K562 (cell line): Measurements from ENCODE around the gene FOXO4. TPM values are rescaled to one million over a fixed set of nuclear protein-coding genes. Genes with fewer than 3 reads are reported as not detected.

Experiments
- AFF4 ChIP-seq: sonication (generic); formaldehyde crosslinking; IDR thresholded peaks from 2 replicates; pipeline ENCODE4 v1.8.0; 2023; ENCODE audit warnings: mild to moderate bottlenecking, missing genetic modification reagents
- ARID2 ChIP-seq: fragments of 450-650 bp; IDR thresholded peaks from 2 replicates; pipeline ENCODE4 v1.6.1; 2017; ENCODE audit warnings: antibody characterized with exemption, mild to moderate bottlenecking
- CTBP1 ChIP-seq: fragments of 450-650 bp; IDR thresholded peaks from 2 replicates; pipeline ENCODE4 v1.6.1; 2016; ENCODE audit warnings: borderline replicate concordance
- MYNN ChIP-seq, 2 experiments: sonication (generic); formaldehyde crosslinking in 1 of 2; IDR thresholded peaks; 2 replicates each; pipeline versions ENCODE4 v1.5.0 to v1.6.1; 2016 to 2020; ENCODE audit warnings: antibody characterized with exemption in 1 of 2, missing genetic modification reagents in 1 of 2
- NUFIP1 ChIP-seq: fragments of 450-650 bp; IDR thresholded peaks from 2 replicates; pipeline ENCODE4 v1.6.1; 2018; ENCODE audit not compliant: partially characterized antibody
- PML ChIP-seq: IDR thresholded peaks from 2 replicates; pipeline ENCODE4 v1.6.1; 2012; ENCODE audit warnings: low read length, inconsistent platforms
- RBM22 ChIP-seq: fragments of 200-400 bp; formaldehyde crosslinking; IDR thresholded peaks from 2 replicates; pipeline ENCODE4 v1.6.1; 2018; ENCODE audit warnings: low read length, low read depth; ENCODE audit not compliant: poor library complexity, severe bottlenecking
- SREBF2 ChIP-seq: sonication (generic); formaldehyde crosslinking; IDR thresholded peaks from 2 replicates; pipeline ENCODE4 v1.4.0; 2020; ENCODE audit warnings: mild to moderate bottlenecking, missing genetic modification reagents
- ZNF23 ChIP-seq: fragments of 250-450 bp; sonication (Bioruptor Pico); IDR thresholded peaks from 2 replicates; pipeline ENCODE4 v1.4.0; 2020; ENCODE audit warnings: mild to moderate bottlenecking
- ZNF263 ChIP-seq: sonication (generic); formaldehyde crosslinking; IDR thresholded peaks from 2 replicates; pipeline ENCODE4 v1.8.0; 2022; ENCODE audit warnings: mild to moderate bottlenecking, missing genetic modification reagents, borderline replicate concordance
- ZSCAN29 ChIP-seq: fragments of 450-650 bp; IDR thresholded peaks from 2 replicates; pipeline ENCODE4 v1.6.1; 2017
- polyA plus RNA-seq, 8 experiments: library from polyadenylated mRNA; depleted of rRNA in 4 of 8; stranded (reverse) in 5 of 8; unstranded in 3 of 8; fragments of >200 nt; fragmentation: Nextera tagmentation in 2 of 8; fragmentation: Illumina TruSeq in 1 of 8; extraction: Ambion mirVana in 2 of 8; extraction: Trizol in 1 of 8; gene quantifications; 2 replicates each; pipeline versions ENCODE4 v1.2.1 to v1.2.3, GENCODE V29; 2011 to 2014; ENCODE audit warnings: inconsistent platforms in 1 of 8, missing spikeins in 1 of 8
- total RNA-seq, 7 experiments: library from RNA; depleted of rRNA in 6 of 7; stranded (reverse); fragments of >200 nt in 6 of 7; fragmentation: Illumina TruSeq in 2 of 7; extraction: Trizol in 2 of 7; gene quantifications; 2 replicates each; pipeline versions ENCODE4 v1.2.1 to v1.2.3, GENCODE V29; 2011 to 2021; ENCODE audit warnings: low replicate concordance in 1 of 7
- TF ChIP-seq, protein P1 (sequence below), 2 experiments: fragments of 450-650 bp in 1 of 2; sonication (generic) in 1 of 2; formaldehyde crosslinking in 1 of 2; IDR thresholded peaks in 1 of 2; conservative IDR thresholded peaks in 1 of 2; 2 replicates each; pipeline versions ENCODE4 v1.6.1 to v1.8.1; 2016 to 2023; ENCODE audit warnings: mild to moderate bottlenecking in 2 of 2, moderate library complexity in 2 of 2, inconsistent platforms in 1 of 2, missing genetic modification reagents in 1 of 2
- TF ChIP-seq, protein P2 (sequence below): fragments of 250-450 bp; sonication (Bioruptor Pico); IDR thresholded peaks from 2 replicates; pipeline ENCODE4 v1.8.0; 2022; ENCODE audit warnings: inconsistent platforms

Gene FOXO4
- total and polyA plus RNA-seq, 9 of the 15 experiments (the other 6 are each of a cell fraction or from before 2014, with no cell fraction given), result 0.13 to 26.6 (median 8.5) TPM

GRCh38 chrX:71068044-71068918 is 27.4 kb upstream of the FOXO4 start, which contains the start of gene SNX12 (continued):
- TF ChIP-seq, protein P1, sequence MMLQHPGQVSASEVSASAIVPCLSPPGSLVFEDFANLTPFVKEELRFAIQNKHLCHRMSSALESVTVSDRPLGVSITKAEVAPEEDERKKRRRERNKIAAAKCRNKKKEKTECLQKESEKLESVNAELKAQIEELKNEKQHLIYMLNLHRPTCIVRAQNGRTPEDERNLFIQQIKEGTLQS (IDR thresholded peaks at IDR 0.05), result peak; percentile 76
- TF ChIP-seq, protein P1 (CRISPR knock-in tag; conservative IDR thresholded peaks at IDR 0.05), result no peak
- TF ChIP-seq ZNF23 (no peak), ARID2 (no peak), RBM22 (no peak), PML (no peak), CTBP1 (peak; percentile 71), NUFIP1 (no peak), AFF4 (CRISPR knock-in tag) (no peak), ZSCAN29 (no peak), MYNN (IDR thresholded peaks at IDR 0.05) (no peak), MYNN (CRISPR knock-in tag; IDR thresholded peaks at IDR 0.05) (no peak), ZNF263 (CRISPR knock-in tag) (peak; percentile 91), SREBF2 (CRISPR knock-in tag) (no peak)
- TF ChIP-seq, protein P2, sequence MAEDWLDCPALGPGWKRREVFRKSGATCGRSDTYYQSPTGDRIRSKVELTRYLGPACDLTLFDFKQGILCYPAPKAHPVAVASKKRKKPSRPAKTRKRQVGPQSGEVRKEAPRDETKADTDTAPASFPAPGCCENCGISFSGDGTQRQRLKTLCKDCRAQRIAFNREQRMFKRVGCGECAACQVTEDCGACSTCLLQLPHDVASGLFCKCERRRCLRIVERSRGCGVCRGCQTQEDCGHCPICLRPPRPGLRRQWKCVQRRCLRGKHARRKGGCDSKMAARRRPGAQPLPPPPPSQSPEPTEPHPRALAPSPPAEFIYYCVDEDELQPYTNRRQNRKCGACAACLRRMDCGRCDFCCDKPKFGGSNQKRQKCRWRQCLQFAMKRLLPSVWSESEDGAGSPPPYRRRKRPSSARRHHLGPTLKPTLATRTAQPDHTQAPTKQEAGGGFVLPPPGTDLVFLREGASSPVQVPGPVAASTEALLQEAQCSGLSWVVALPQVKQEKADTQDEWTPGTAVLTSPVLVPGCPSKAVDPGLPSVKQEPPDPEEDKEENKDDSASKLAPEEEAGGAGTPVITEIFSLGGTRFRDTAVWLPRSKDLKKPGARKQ (CRISPR knock-in tag), result no peak
